ENCODE results near the gene ONECUT3.

GRCh38 chr19:1814833-1815604 is 61.7 kb downstream of the ONECUT3 start:
- no peak for TF ChIP-seq POLR2A (IDR thresholded peaks at IDR 0.05; ENCODE audit: low read depth, low read length)
- TF ChIP-seq POLR2AphosphoS5 (IDR thresholded peaks at IDR 0.05; ENCODE audit: low read depth, low read length): no peak; the same call in 1 of the 2 replicates
- TF ChIP-seq SPI1 (IDR thresholded peaks at IDR 0.05; ENCODE audit: low read depth, low read length): no peak
- no peak for TF ChIP-seq TAF1 (IDR thresholded peaks at IDR 0.05; ENCODE audit: low read depth, low read length)
- TF ChIP-seq POU2F2 (IDR thresholded peaks at IDR 0.05; ENCODE audit: low read depth, low read length): no peak
- no peak for TF ChIP-seq PAX5 (IDR thresholded peaks at IDR 0.05; ENCODE audit: insufficient read depth, low read length, severe bottlenecking)
